PC-9 (cell line): Measurements from ENCODE around the gene SYNJ2. TPM values are rescaled to one million over a fixed set of nuclear protein-coding genes. Genes with fewer than 3 reads are reported as not detected.

ENCODE experiments used
- Bru-seq: library from RNA; stranded (reverse); fragments of 400-500 nt; gene quantifications from one replicate; lab custom pipeline; 2021; lab: Mats Ljungman, UMichigan
- BruChase-seq, 2 experiments: library from RNA; stranded (reverse); fragments of 400-500 nt; gene quantifications; one replicate each; lab custom pipeline; 2021; lab: Mats Ljungman, UMichigan
- BruUV-seq: library from RNA; stranded (reverse); fragments of 400-500 nt; replicated peaks from 2 replicates; lab custom pipeline; 2021; lab: Mats Ljungman, UMichigan
- CTCF ChIA-PET: fragments of 300-600 bp; sonication (Branson Sonifier 250); formaldehyde crosslinking; loops from one replicate; lab custom pipeline; 2022; ENCODE audit warnings: antibody characterized with exemption; lab: Charles Lee
- POLR2A ChIA-PET: fragments of 300-600 bp; sonication (Branson Sonifier 250); formaldehyde crosslinking; loops from one replicate; lab custom pipeline; 2022; ENCODE audit warnings: antibody characterized with exemption; ENCODE audit not compliant: unreplicated experiment; lab: Charles Lee
- DNase-seq, 2 experiments: peaks; one replicate each; pipeline versions ENCODE4 v3.0.0 to v3.0.0-alpha.2; 2015 to 2022; ENCODE audit warnings: mixed read lengths in 1 of 2
- H2AFZ ChIP-seq: fragments of 200-600 bp; sonication (generic); 2 replicates; pipeline ENCODE4 v1.8.1; 2017; ENCODE audit warnings: antibody characterized with exemption
- H3F3A ChIP-seq: fragments of 200-600 bp; sonication (generic); 2 replicates; pipeline ENCODE4 v1.8.1; 2017; ENCODE audit warnings: antibody characterized with exemption, mild to moderate bottlenecking, low read depth; ENCODE audit not compliant: insufficient read depth
- H3K27ac ChIP-seq: fragments of 200-600 bp; sonication (generic); 2 replicates; pipeline ENCODE4 v1.6.1; 2016; ENCODE audit warnings: mixed run types
- H3K27me3 ChIP-seq: fragments of 200-600 bp; sonication (generic); 2 replicates; pipeline ENCODE4 v1.6.1; 2016; ENCODE audit warnings: low read depth, mixed run types; ENCODE audit not compliant: insufficient read depth
- H3K36me3 ChIP-seq: fragments of 200-600 bp; sonication (generic); 2 replicates; pipeline ENCODE4 v1.6.1; 2016; ENCODE audit warnings: low read depth, mixed run types
- H3K4me1 ChIP-seq: fragments of 200-600 bp; sonication (generic); replicated peaks from 2 replicates; pipeline ENCODE4 v1.6.1; 2016; ENCODE audit warnings: mixed run types; ENCODE audit not compliant: insufficient read depth
- H3K4me2 ChIP-seq: fragments of 200-600 bp; sonication (generic); 2 replicates; pipeline ENCODE4 v1.6.1; 2017; ENCODE audit warnings: mixed run types
- H3K4me3 ChIP-seq: fragments of 200-600 bp; sonication (generic); 2 replicates; pipeline ENCODE4 v1.6.1; 2016; ENCODE audit warnings: mixed run types
- H3K79me2 ChIP-seq: fragments of 200-600 bp; sonication (generic); 2 replicates; pipeline ENCODE4 v1.6.1; 2017; ENCODE audit warnings: low read depth, mixed run types
- H3K9me2 ChIP-seq: fragments of 200-600 bp; sonication (generic); 2 replicates; pipeline ENCODE4 v1.8.1; 2017; ENCODE audit warnings: mild to moderate bottlenecking; ENCODE audit not compliant: insufficient read depth
- H3K9me3 ChIP-seq: fragments of 200-600 bp; sonication (generic); 2 replicates; pipeline ENCODE4 v1.8.1; 2016; ENCODE audit warnings: low read depth; ENCODE audit not compliant: insufficient read depth
- H4K20me1 ChIP-seq: fragments of 200-600 bp; sonication (generic); 2 replicates; pipeline ENCODE4 v1.8.1; 2017; ENCODE audit not compliant: insufficient read depth
- EZH2 ChIP-seq: fragments of 200-600 bp; sonication (generic); IDR thresholded peaks from 2 replicates; pipeline ENCODE4 v1.8.0; 2017; ENCODE audit warnings: antibody characterized with exemption, low read depth
- intact Hi-C: fragments of 100-400 bp; cut with micrococcal nuclease; formaldehyde crosslinking; loops from one replicate; pipeline ENCODE4 v1.10.0; 2022; ENCODE audit not compliant: unreplicated experiment
- long read RNA-seq: library from polyadenylated mRNA; stranded (forward); transcript quantifications from one replicate; pipeline ENCODE4 v2.0.0, GENCODE V29; 2022
- total RNA-seq: library from RNA; stranded (reverse); gene quantifications from 2 replicates; pipeline ENCODE4 v1.2.3, GENCODE V29; 2021
- TF ChIP-seq, protein P1 (sequence below): fragments of 200-600 bp; sonication (generic); conservative IDR thresholded peaks from 2 replicates; pipeline ENCODE4 v1.6.1; 2017; ENCODE audit warnings: mixed run types, antibody characterized with exemption, mild to moderate bottlenecking, moderate library complexity

Gene SYNJ2
- 30.3 and 39.4 TPM in 2 replicates for total RNA-seq
- Bru-seq, nascent RNA, result percentile 73 among the genes with signal in this experiment
- BruChase-seq, experiment 1, labeled RNA remaining after a 2-hour chase, result percentile 74 among the genes with signal in this experiment
- BruChase-seq, experiment 2, labeled RNA remaining after a 6-hour chase, result percentile 73 among the genes with signal in this experiment
- long read RNA-seq, full-length matches to known transcripts, result 9 of 43 reads
- long read RNA-seq, partial matches to known transcripts, result 22 of 43 reads
- long read RNA-seq, other reads (novel, unspliced or antisense), result 12 of 43 reads

DNA sequence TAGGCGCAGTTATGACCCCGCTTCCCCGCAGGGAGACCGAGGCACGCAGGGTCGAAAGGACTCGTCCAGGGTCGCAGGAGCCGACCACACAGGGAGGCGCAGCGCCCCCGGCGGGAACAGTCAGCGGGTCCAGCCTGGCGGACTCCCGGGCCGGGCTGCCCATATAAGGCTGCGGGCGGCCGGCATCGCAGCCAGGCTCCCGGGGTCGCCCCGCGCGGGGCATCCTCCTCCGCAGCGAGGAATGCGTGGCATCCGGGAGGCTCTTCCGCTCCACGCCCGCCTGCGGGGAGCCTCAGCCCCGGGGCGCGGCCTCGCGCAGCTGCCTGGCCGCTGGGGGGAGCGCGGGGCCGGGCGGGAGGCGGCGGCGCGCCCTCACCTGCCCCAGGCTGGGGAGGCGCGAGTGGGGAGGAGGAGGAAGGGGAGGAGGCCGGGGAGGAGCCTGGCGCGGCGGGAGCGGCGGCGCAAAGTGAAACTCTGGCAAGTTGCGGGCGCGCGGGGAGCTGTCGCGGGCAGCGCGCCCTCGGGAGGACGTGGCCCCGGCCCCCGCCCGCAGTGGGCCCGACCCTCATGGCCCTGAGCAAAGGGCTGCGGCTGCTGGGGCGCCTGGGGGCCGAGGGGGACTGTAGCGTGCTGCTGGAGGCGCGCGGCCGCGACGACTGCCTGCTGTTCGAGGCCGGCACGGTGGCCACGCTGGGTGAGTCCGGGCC, at the start of gene SYNJ2:
TSS of gene SYNJ2 (plus strand) at position 469 of the 707 bp plus-strand sequence. CDS start at position 568, 99 bp downstream.
- Histone ChIP-seq H3K9me3 (no peaks in the 10 kb centered on the region), H3K4me1 (peaks cover 45% of the 10 kb centered on the region), H3K27ac (0 out of 2 replicates have a peak within 1 kb of the TSS, but pooled peaks have one; percentile 21), H3K27me3 (no peaks in the 10 kb centered on the region), H3K79me2 (peaks cover 41% of the 10 kb centered on the region), H3K9me2 (no peaks in the 10 kb centered on the region), H4K20me1 (no peaks in the 10 kb centered on the region), H2AFZ (peak within 1 kb of the TSS; percentile 79), H3K4me3 (peak within 1 kb of the TSS; percentile 86), H3F3A (peaks cover 33% of the 10 kb centered on the region), H3K4me2 (peak within 1 kb of the TSS; percentile 93), H3K36me3 (no peaks in the 10 kb centered on the region)
- ChIA-PET POLR2A (no interaction called here), CTCF (no interaction called here)
- intact Hi-C loops, result loop anchor here (1.0 to 2.0 kb wide), 2 partner anchors 79 to 91 kb away; no protein-coding TSS in a partner anchor
- TF ChIP-seq, protein P1, sequence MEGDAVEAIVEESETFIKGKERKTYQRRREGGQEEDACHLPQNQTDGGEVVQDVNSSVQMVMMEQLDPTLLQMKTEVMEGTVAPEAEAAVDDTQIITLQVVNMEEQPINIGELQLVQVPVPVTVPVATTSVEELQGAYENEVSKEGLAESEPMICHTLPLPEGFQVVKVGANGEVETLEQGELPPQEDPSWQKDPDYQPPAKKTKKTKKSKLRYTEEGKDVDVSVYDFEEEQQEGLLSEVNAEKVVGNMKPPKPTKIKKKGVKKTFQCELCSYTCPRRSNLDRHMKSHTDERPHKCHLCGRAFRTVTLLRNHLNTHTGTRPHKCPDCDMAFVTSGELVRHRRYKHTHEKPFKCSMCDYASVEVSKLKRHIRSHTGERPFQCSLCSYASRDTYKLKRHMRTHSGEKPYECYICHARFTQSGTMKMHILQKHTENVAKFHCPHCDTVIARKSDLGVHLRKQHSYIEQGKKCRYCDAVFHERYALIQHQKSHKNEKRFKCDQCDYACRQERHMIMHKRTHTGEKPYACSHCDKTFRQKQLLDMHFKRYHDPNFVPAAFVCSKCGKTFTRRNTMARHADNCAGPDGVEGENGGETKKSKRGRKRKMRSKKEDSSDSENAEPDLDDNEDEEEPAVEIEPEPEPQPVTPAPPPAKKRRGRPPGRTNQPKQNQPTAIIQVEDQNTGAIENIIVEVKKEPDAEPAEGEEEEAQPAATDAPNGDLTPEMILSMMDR, result peak; percentile 48; the same call in 1 of the 2 replicates
- TF ChIP-seq EZH2, result no peak
- no TSS peak for BruUV-seq
- peak; percentile 46 to 79 for DNase-seq

- H3K79me2 ChIP-seq, result no peaks in the 10 kb centered on the region
- no peak overlapping the region for H3K4me2 ChIP-seq
- H3K27ac ChIP-seq, result no peak overlapping the region
- H3K4me1 ChIP-seq, result no peaks in the 10 kb centered on the region
- DNase-seq, result no peak
- H4K20me1 ChIP-seq, result no peaks in the 10 kb centered on the region
- BruUV-seq, result no TSS peak
- no peak overlapping the region for H3K4me3 ChIP-seq
- H3K27me3 ChIP-seq, result no peaks in the 10 kb centered on the region
- no peaks in the 10 kb centered on the region for H3K9me3 ChIP-seq
- no peaks in the 10 kb centered on the region for H3K9me2 ChIP-seq
- ChIA-PET CTCF (no interaction called here), POLR2A (no interaction called here)
- intact Hi-C loops, result no loop called here
- H3K36me3 ChIP-seq, result peaks cover 8% of the 10 kb centered on the region; the same call in 1 of the 2 replicates
- no peak overlapping the region for H2AFZ ChIP-seq
- H3F3A ChIP-seq, result no peaks in the 10 kb centered on the region
- TF ChIP-seq, protein P1, result no peak
- no peak for TF ChIP-seq EZH2
Observed at GRCh38 chr6:157935786-157936185, 45.9 kb upstream of the SYNJ2 start.

- intact Hi-C loops, result no loop called here
- DNase-seq, result no peak
- POLR2A ChIA-PET, result no interaction called here
- H3K27ac ChIP-seq, result no peak overlapping the region
- peaks cover 6% of the 10 kb centered on the region; the same call in 1 of the 2 replicates for H3K36me3 ChIP-seq
- no peaks in the 10 kb centered on the region for H4K20me1 ChIP-seq
- no peak overlapping the region for H2AFZ ChIP-seq
- no TSS peak for BruUV-seq
- H3K4me3 ChIP-seq, result no peak overlapping the region
- no peaks in the 10 kb centered on the region for H3K9me3 ChIP-seq
- H3K79me2 ChIP-seq, result no peaks in the 10 kb centered on the region
- H3F3A ChIP-seq, result no peaks in the 10 kb centered on the region
- CTCF ChIA-PET, result interaction anchor here (0.6 kb wide), 1 partner anchor 10 kb away, joined by 3 read pairs; no protein-coding TSS in a partner anchor
- TF ChIP-seq, protein P1, result no peak
- TF ChIP-seq EZH2, result no peak
- H3K4me2 ChIP-seq, result no peak overlapping the region
- no peaks in the 10 kb centered on the region for H3K4me1 ChIP-seq
- no peaks in the 10 kb centered on the region for H3K27me3 ChIP-seq
- no peaks in the 10 kb centered on the region for H3K9me2 ChIP-seq
Observed at GRCh38 chr6:157937318-157937717, 44.3 kb upstream of the SYNJ2 start.
